KBM-7 (cell line): Measurements from ENCODE around the gene MED26.

ENCODE experiments used
- DNase-seq: peaks from one replicate; pipeline ENCODE4 v3.0.0-alpha.2; 2015
- in situ Hi-C: fragments of 300-500 bp; cut with MboI; formaldehyde crosslinking; loops from 2 replicates; pipeline ENCODE4 v1.14.3; 2020; ENCODE audit warnings: low sequenced_read_pairs, low pct_unique_long_range_greater_than_20kb, mixed read lengths

The MED26 gene

DNA sequence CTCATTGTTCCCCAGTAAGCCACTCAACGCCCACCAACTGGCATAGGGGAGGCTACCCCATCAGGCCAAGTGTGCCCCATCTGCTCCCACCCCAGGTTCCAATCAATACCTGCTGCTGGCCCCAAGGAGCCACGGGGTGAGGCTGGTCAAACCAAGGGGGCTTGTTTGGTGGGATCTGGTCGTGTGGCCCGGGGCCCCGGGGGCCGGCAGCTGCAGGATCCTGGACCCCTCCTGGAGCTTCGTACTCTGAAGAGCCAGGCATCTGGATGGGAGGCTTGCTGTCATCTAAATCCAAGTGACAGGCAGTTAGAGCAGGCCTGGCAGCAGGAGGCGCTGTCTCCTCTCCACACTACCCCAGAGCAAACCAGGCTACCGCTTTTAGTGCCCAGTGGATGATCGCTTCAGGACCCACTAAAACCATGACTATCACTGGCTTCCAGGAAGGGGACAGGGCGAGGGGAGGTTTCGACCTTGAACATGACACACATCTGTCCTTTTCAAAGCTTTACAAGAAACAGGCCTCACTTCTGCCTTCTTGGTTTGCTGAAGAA lies 100.0 kb downstream of the MED26 start:
- in situ Hi-C loops = no loop called here
- DNase-seq = peak; percentile 66

DNA sequence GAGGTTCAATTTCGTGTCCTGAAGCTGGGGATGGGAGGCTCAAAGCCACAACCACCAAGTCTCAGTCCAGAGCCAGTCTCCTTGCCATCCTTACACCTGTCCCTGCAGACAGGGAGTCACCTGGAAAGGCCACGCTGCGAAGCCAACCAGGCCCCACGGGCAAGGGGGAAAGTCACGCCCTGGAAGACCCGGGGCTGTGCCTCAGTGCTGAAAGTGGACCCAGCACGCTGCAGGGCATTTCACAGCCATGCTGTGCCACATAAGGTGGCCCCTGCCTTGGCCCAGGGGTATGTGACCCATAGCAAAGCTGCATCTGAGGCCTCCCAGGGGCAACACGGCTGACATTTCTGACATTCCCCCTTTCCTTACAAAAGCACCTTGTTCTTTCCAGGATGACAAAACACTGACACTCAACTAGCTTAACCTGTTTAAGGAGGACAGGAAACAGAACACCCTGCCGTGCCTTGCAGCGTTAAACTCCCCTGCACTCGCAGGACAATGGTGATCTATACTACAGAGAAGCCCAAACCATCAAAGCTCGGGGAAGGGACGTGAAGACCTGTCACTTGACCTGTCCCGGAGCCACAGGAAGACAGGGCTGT lies 100.6 kb downstream of the MED26 start:
- DNase-seq = no peak
- in situ Hi-C loops = no loop called here

DNA sequence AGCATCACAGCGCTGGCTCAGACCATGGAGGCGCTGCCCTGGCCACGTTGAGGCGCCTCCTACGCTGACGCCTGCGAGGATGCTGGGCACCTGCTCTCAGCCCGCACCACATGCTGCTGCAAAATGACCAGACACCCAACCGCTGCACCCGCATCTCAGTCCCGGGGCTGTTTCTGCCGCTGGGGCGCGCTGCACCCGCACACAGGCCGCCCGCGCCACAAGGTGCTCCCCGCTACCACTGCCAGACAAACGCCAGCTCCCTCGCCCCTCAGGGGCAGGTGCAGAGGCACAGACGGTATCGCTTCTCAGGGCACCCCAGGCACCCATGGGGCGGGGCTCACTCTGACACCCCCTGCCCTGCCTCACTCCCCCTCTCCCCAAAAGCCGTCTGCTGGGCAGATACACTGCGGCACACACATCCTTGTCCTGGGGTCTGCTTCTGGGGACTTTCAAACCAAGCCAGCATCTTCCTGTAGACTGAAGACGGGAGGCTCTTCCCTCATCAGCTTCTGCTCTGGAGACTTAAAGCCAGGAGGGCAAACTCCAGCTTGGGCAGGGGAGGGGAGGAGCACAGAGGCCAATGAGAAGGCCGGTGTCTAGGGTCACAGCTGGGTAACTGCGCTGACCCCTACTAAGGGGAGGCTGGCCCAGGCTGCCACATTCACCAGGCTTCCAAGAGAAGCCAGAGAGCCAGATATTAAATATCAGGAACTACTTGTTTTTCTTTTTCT lies 102.1 kb downstream of the MED26 start:
- in situ Hi-C loops = no loop called here
- DNase-seq = no peak

DNA sequence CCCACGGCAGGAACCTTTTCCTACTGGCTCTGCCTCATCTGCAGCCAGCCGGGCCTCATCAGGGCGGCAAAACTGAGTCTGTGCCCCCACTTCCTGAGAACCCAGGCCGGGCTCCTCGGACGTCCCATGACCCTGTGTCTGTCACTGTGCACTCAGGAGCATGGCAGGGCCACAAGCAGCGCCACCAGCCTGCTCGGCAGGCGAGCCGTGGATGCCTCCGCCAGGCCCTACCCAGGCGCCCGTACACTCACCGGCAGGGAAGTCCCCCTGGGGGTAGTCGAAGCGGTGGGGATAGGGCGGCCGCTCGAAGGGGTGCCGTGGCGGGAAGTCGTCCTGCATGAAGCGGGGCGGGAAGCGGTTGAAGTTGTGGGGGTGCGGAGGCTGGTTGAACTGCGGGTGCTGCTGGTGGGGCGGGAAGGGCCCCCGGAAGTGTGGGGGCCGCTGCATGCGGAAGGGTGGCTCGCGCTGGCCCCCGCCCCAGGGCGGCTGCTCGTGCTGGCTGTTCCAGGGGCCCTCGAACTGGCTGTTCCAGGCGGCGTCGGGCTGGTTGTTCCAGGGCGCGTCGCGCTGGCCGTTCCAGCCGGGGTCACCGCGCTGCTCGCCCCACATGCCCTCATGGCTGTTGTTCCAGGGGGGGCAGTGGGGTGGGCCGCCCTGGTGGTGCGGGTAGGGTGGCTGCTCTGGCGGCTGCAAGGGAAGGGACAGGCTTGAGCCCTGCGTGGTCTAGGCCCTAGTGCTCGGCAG lies 102.8 kb downstream of the MED26 start:
- DNase-seq = no peak
- in situ Hi-C loops = no loop called here
